GM13976 (cell line): ENCODE data around the gene PGAP2.

Experiments used
- DNase-seq: peaks from one replicate; pipeline ENCODE4 v3.0.0; 2012; ENCODE audit warnings: low spot score
- CTCF ChIP-seq: IDR thresholded peaks from 2 replicates; pipeline ENCODE4 v1.5.1; 2012; ENCODE audit warnings: borderline replicate concordance, mild to moderate bottlenecking; ENCODE audit not compliant: insufficient read depth; ENCODE audit errors: extremely low read depth, missing control alignments, control extremely low read depth
- in situ Hi-C: fragments of 300-500 bp; cut with MboI; formaldehyde crosslinking; loops from one replicate; pipeline ENCODE4 v1.12.0; 2022; ENCODE audit warnings: low sequenced_read_pairs, mixed read lengths, inconsistent platforms; ENCODE audit not compliant: unreplicated experiment

Gene PGAP2

GRCh38 chr11:3836903-3837302 lies 28.5 kb downstream of the PGAP2 start:
- in situ Hi-C loops, result no loop called here
- TF ChIP-seq CTCF, result no peak
- peak; percentile 47 for DNase-seq

- TF ChIP-seq CTCF, result no peak
- DNase-seq, result peak; percentile 60
- in situ Hi-C loops, result no loop called here
Observed at GRCh38 chr11:3837793-3838192, 29.4 kb downstream of the PGAP2 start.

GRCh38 chr11:3838504-3838903 lies 30.1 kb downstream of the PGAP2 start:
- TF ChIP-seq CTCF, result no peak
- peak; percentile 10 for DNase-seq
- in situ Hi-C loops, result no loop called here

- peak; percentile 26 for DNase-seq
- no peak for TF ChIP-seq CTCF
- in situ Hi-C loops, result loop anchor here (10.0 kb wide), 1 partner anchor 225 kb away; no protein-coding TSS in a partner anchor
Observed at GRCh38 chr11:3840004-3840869, 31.9 kb downstream of the PGAP2 start.

- in situ Hi-C loops, result loop anchor here (10.0 kb wide), 1 partner anchor 224 kb away; no protein-coding TSS in a partner anchor
- no peak for TF ChIP-seq CTCF
- DNase-seq, result peak; percentile 92
Observed at GRCh38 chr11:3840870-3841425, 32.6 kb downstream of the PGAP2 start, which contains the start of gene RHOG. Gene RHOG (minus strand): TSS chr11:3840959. CDS start chr11:3828138, 12,821 bp downstream.

- in situ Hi-C loops, result loop anchor here (10.0 kb wide), 1 partner anchor 223 kb away; no protein-coding TSS in a partner anchor
- peak; percentile 88 for DNase-seq
- peak; percentile 83 for TF ChIP-seq CTCF
Observed at GRCh38 chr11:3841426-3842350, 33.3 kb downstream of the PGAP2 start.
